Activated CD4-positive, CD25-positive, alpha-beta regulatory T cell treated with anti-CD3 and anti-CD28 coated beads, Interleukin-2, amount 50 U/mL, for 24 hours (primary cell): ENCODE data around the gene CASZ1.

Experiments used
- ATAC-seq, 2 donors: fragments of 150-1000 bp; cut with Tn5 transposase; one replicate each; pipeline ENCODE4 v1.10.0; 2021; ENCODE audit warnings: mild to moderate bottlenecking in 1 of 2, moderate library complexity in 1 of 2

The CASZ1 gene

GRCh38 chr1:10596780-10597179 lies 199.7 kb downstream of the CASZ1 start:
- no peak for ATAC-seq

- no peak for ATAC-seq
These were observed 201.7 kb downstream of the CASZ1 start for GRCh38 chr1:10594595-10595223.

GRCh38 chr1:10593750-10594149 lies 202.7 kb downstream of the CASZ1 start:
- ATAC-seq = no peak

GRCh38 chr1:10592373-10592772 lies 204.1 kb downstream of the CASZ1 start:
- no peak for ATAC-seq

GRCh38 chr1:10591010-10591409 lies 205.4 kb downstream of the CASZ1 start:
- ATAC-seq = no peak

- no peak for ATAC-seq
These were observed 207.4 kb downstream of the CASZ1 start for GRCh38 chr1:10589074-10589473.

- ATAC-seq = no peak
These were observed 207.8 kb downstream of the CASZ1 start for GRCh38 chr1:10588640-10589039.
